Testis (tissue), 3 donors: ENCODE data around the gene OBSCN. TPM values are rescaled to one million over a fixed set of nuclear protein-coding genes. Genes with fewer than 3 reads are reported as not detected.

Source experiments
- DNase-seq: peaks from one replicate; pipeline ENCODE4 v3.0.0-alpha.2; 2019
- H3K27ac ChIP-seq, 2 donors: fragments of 200-600 bp; sonication (generic); one replicate each; pipeline ENCODE4 v1.5.1; 2019
- H3K27me3 ChIP-seq: fragments of 200-600 bp; sonication (generic); one replicate; pipeline ENCODE4 v1.5.1; 2019
- H3K36me3 ChIP-seq: fragments of 200-600 bp; sonication (generic); one replicate; pipeline ENCODE4 v1.5.1; 2017; ENCODE audit warnings: low read depth; ENCODE audit errors: missing control alignments
- H3K4me1 ChIP-seq: fragments of 200-600 bp; sonication (generic); one replicate; pipeline ENCODE4 v1.5.1; 2019
- H3K4me3 ChIP-seq, 2 donors: fragments of 200-600 bp; sonication (generic); one replicate each; pipeline ENCODE4 v1.5.1; 2017 to 2019
- H3K9me3 ChIP-seq: fragments of 200-600 bp; sonication (generic); one replicate; pipeline ENCODE4 v1.5.1; 2017
- POLR2A ChIP-seq: fragments of 450-650 bp; IDR thresholded peaks from one replicate; pipeline ENCODE4 v1.6.1; 2017; ENCODE audit warnings: antibody characterized with exemption, mild to moderate bottlenecking, moderate library complexity
- WGBS, 2 donors: methylation state at CpG; one replicate each; pipeline ENCODE4 v1.1.5; 2018; 5-methylcytosine and 5-hydroxymethylcytosine counted together
- intact Hi-C: fragments of 100-400 bp; cut with DNase I; formaldehyde crosslinking; loops from one replicate; pipeline ENCODE4 v1.15.1; 2023; ENCODE audit warnings: low total_unique reads
- polyA plus RNA-seq: library from polyadenylated mRNA; stranded (reverse); fragments of 350-450 nt; fragmentation: Illumina TruSeq; extraction: RNeasy Lipid Tissue Mini Kit (QIAGEN cat#74804); gene quantifications from one replicate; pipeline ENCODE4 v1.2.3, GENCODE V29; 2014; ENCODE audit warnings: low read depth, low replicate concordance; ENCODE audit not compliant: insufficient read depth
- total RNA-seq, 2 donors: library from RNA; depleted of rRNA; stranded (reverse); fragments of >200 nt; gene quantifications; one replicate each; pipeline ENCODE4 v1.2.3, GENCODE V29; 2016
- TF ChIP-seq, protein P1 (sequence below), 3 experiments: fragments of 450-650 bp in 2 of 3; fragments of 200-600 bp in 1 of 3; sonication (generic) in 1 of 3; IDR thresholded peaks; one replicate each; pipeline ENCODE4 v1.5.1; 2016 to 2019; ENCODE audit warnings: antibody characterized with exemption in 3 of 3, mild to moderate bottlenecking in 2 of 3, moderate library complexity in 1 of 3

Gene OBSCN
- total and polyA plus RNA-seq, 3 donors from 2014 or later = 8.3 to 30.0 (median 28.6) TPM

DNA sequence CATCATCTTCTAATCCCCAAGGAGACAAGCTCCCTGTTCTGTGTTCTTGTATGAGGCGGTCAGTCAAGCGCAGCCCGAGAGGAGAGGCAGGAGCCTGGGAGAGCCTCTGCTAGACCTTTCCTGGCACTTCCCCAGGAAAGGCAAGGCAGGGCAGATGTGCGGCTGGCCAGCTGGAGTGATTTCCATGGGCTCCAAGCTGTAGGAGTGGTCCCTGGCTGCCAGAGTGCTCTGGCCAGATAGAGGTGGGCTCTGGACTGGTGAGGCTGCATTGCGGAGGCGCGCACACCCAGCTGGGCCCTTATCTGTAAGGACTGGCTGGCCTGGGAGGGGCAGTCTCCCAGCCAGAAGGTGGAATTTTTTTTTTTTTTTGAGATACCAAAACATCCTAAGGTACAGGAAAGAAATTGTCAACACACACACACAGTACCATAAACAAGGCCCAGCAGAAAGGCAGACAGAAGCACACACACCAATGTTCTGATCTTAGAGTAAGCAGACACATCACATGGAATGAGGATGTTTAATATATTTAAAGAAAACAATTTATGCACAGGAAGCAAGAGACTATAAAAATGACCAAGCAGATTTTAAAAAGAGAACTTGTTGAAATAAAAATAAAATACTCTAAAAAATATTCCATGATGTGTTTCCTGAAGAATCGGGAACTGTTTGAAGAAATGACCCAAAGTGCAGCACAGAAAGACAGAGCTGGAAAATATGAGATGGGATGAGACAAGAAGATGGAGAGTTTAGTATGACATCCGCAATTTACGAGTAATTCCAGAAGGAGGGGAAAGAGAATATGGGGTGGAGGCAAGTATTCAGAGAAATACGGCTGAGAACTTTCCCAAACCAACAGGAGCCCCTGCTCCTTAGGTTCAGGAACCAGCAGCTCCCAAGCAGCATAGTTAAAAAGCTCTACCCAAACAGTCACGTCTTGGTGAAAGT, 28.8 kb upstream of the OBSCN start:
- no peak overlapping the region for H3K4me3 ChIP-seq
- DNase-seq = no peak
- intact Hi-C loops = no loop called here
- H3K36me3 ChIP-seq = no peaks in the 10 kb centered on the region
- H3K9me3 ChIP-seq = no peaks in the 10 kb centered on the region
- H3K27me3 ChIP-seq = no peaks in the 10 kb centered on the region
- 40 to 60% methylated on average over 11 to 12 of the region's 12 CpGs for WGBS, 2 donors
- peak overlapping the region; percentile 2 to 69 for H3K27ac ChIP-seq
- peaks cover 21% of the 10 kb centered on the region for H3K4me1 ChIP-seq
- no peak for TF ChIP-seq POLR2A
- TF ChIP-seq, protein P1, sequence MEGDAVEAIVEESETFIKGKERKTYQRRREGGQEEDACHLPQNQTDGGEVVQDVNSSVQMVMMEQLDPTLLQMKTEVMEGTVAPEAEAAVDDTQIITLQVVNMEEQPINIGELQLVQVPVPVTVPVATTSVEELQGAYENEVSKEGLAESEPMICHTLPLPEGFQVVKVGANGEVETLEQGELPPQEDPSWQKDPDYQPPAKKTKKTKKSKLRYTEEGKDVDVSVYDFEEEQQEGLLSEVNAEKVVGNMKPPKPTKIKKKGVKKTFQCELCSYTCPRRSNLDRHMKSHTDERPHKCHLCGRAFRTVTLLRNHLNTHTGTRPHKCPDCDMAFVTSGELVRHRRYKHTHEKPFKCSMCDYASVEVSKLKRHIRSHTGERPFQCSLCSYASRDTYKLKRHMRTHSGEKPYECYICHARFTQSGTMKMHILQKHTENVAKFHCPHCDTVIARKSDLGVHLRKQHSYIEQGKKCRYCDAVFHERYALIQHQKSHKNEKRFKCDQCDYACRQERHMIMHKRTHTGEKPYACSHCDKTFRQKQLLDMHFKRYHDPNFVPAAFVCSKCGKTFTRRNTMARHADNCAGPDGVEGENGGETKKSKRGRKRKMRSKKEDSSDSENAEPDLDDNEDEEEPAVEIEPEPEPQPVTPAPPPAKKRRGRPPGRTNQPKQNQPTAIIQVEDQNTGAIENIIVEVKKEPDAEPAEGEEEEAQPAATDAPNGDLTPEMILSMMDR (IDR thresholded peaks at IDR 0.05) = no peak

DNA sequence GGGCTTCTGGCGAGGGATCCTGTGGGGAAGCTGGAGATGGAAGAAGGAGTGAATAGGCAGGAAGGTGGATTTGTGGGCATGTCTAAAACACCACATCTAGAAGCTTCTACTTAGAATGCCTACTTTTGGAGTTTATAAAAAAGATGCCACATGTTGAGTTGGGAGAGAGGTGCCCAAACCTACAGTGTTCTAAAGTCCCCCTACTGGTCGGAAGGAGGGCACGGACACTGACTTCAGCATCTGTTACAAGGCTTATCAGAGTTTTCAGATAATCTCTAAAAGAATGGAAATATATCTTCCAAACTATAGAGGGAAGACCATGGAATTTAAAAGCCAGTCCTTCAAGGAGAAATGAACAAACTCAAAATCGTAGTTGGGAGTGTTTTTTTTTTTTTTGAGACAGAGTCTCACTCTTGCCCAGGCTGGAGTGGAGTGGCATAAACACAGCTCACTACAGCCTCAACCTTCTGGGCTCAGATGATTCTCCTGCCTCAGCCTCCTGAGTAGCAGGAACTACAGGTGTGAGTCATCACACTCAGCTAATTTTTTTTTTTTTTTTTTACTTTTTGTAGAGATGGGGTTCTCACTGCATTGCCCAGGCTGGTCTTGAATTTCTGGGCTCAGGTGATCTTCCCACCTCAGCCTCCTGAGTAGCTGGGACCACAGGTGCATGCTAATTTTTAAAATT, 27.4 kb upstream of the OBSCN start:
- H3K36me3 ChIP-seq = no peaks in the 10 kb centered on the region
- WGBS, 2 donors = 77 to 82% methylated on average over 4 of the region's 4 CpGs
- H3K4me1 ChIP-seq = peaks cover 21% of the 10 kb centered on the region
- intact Hi-C loops = no loop called here
- no peaks in the 10 kb centered on the region for H3K9me3 ChIP-seq
- no peak overlapping the region for H3K27ac ChIP-seq
- no peaks in the 10 kb centered on the region for H3K27me3 ChIP-seq
- no peak overlapping the region for H3K4me3 ChIP-seq
- TF ChIP-seq POLR2A = no peak
- TF ChIP-seq, protein P1 (IDR thresholded peaks at IDR 0.05) = peak; percentile 15 to 22 (median 15)
- DNase-seq = no peak

- intact Hi-C loops = no loop called here
- H3K4me3 ChIP-seq = no peak overlapping the region
- no peak for TF ChIP-seq POLR2A
- TF ChIP-seq, protein P1 (IDR thresholded peaks at IDR 0.05) = no peak
- peaks cover 21% of the 10 kb centered on the region for H3K4me1 ChIP-seq
- WGBS, 2 donors = 97% methylated on average over 7 of the region's 7 CpGs
- H3K27ac ChIP-seq = no peak overlapping the region
- no peak for DNase-seq
- H3K27me3 ChIP-seq = no peaks in the 10 kb centered on the region
- no peaks in the 10 kb centered on the region for H3K9me3 ChIP-seq
- H3K36me3 ChIP-seq = no peaks in the 10 kb centered on the region
Measured at GRCh38 chr1:228180959-228181644, 26.7 kb upstream of the OBSCN start.

GRCh38 chr1:228181645-228182034, 26.2 kb upstream of the OBSCN start:
- no peak overlapping the region for H3K4me3 ChIP-seq

More at GRCh38 chr1:228181645-228182034, 26.2 kb upstream of the OBSCN start:
- no peak overlapping the region for H3K27ac ChIP-seq
- H3K36me3 ChIP-seq = no peaks in the 10 kb centered on the region
- no peaks in the 10 kb centered on the region for H3K27me3 ChIP-seq
- no peaks in the 10 kb centered on the region for H3K9me3 ChIP-seq
- no peak for TF ChIP-seq POLR2A
- TF ChIP-seq, protein P1 (IDR thresholded peaks at IDR 0.05) = no peak
- WGBS, 2 donors = 94 to 95% methylated on average over 9 of the region's 9 CpGs
- intact Hi-C loops = no loop called here
- H3K4me1 ChIP-seq = peaks cover 16% of the 10 kb centered on the region
- no peak for DNase-seq
